ENCODE results near the gene ZSCAN20.
"Not testable (repeated sequence)": the region's sequence is repeated elsewhere in the genome, so short reads cannot be mapped to it uniquely, and the experiment has no call there.

ZSCAN20 gene

DNA sequence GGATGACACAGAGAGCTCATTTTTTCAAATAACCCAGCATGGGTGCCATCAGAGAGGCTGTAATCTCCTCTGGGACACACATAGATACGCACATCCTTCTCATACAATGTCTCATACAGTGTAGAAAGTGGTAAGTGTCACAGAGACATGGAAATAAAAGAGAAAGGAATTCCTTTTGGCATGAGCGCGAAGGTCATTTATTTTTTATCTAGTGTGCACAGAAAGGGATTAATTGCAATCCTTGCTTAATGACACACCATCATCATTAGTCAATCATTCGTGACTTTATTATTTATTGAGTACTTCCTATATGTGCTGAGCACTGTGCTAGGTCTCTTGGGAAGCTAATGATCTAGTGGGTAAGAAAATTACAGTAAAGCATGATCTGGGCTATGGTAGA lies 5.0 kb downstream of the ZSCAN20 start:
- no peak for DNase-seq (ENCODE audit: low read depth in 1 of 2, low spot score in 1 of 2)

DNA sequence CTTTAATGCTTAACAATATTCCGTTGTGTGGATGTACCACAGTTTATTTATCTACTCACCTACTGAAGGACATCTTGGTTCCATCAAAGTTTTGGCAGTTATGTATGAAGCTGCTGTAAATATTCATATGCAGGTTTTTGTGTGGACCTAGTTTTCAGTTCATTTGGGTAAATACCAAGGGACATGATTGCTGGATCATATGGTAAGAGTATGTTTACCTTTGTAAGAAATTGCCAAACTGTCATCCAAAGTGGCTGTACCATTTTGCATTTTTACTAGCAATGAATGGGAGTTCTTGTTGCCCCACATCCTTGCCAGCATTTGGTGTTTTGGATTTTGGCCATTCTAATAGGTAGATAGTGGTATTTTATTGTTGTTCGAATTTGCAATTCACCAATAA lies 10.0 kb downstream of the ZSCAN20 start:
- no peak for DNase-seq (ENCODE audit: low read depth in 1 of 2, low spot score in 1 of 2)

DNA sequence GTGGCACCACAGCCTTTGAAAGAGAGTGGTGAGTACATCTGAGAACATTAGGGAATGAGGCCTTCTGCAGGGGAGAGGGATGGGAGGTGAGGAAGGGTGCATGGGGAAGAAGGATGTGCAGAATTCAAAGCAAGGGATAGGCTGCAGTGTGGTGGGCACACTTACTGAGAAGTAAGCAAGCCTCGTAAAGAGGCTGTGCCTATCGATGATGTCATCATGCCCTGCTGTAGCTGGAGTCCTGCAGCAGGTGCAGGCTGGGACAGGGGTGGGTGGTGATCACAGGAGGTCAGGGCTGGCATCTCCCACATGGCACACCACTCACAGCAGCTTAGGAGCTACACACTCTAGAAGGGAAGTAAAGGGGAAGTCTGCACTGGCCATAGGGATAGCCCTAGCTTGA lies 16.2 kb downstream of the ZSCAN20 start:
- DNase-seq (ENCODE audit: low read depth in 1 of 2, low spot score in 1 of 2), result no peak

DNA sequence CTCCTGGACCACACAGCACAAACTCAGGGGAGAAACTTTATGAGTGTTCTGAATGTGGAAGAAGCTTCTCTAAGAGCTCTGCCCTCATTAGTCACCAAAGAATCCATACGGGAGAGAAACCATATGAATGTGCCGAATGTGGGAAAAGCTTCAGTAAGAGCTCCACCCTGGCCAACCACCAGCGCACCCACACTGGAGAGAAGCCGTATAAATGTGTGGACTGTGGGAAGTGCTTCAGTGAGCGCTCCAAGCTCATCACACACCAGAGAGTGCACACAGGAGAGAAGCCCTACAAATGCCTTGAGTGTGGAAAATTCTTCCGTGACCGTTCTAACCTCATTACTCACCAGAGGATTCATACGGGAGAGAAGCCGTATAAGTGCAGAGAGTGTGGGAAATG lies 22.5 kb downstream of the ZSCAN20 start:
- DNase-seq (ENCODE audit: low read depth in 1 of 2, low spot score in 1 of 2), result no peak

DNA sequence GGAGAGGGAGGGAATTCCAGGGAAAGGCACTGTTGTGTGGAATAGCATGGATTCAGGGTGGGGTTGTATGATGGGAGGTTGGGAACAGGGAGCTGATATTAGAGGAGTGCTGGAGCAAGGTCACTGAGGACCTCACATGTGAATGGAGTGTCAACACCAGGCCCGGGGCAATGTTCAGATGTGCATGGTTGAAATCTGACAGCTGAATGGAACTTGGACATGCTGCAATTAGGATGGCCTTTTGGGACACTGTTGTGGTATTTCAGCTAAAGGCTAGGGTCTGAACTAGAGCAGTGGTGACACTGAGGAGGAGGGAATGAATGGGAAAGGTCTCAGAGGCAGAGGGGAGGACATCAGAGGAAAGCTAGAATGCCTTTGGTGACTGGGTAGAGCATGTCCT lies 25.0 kb downstream of the ZSCAN20 start:
- DNase-seq (ENCODE audit: low read depth in 1 of 2, low spot score in 1 of 2), result no peak

DNA sequence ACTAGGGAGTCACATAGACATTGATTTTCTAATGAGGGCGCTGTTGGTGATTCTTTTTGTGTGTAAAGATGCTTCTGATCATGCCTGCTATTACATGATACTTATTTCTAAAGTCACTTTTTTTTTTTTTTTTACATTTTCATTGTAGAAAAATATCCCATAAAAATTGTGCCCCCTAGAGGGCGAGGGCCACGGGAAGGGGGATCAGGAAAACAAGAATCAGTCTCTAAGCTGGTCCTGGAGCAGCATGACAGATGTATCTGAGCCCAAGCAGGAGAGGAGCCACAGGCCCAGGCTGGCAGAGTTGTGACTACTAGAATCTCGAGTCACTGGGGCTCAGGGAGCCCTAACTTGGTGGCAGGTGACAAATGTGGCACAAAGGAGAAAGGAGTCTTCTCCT lies 28.1 kb downstream of the ZSCAN20 start:
- no peak for DNase-seq (ENCODE audit: low read depth in 1 of 2, low spot score in 1 of 2)

DNA sequence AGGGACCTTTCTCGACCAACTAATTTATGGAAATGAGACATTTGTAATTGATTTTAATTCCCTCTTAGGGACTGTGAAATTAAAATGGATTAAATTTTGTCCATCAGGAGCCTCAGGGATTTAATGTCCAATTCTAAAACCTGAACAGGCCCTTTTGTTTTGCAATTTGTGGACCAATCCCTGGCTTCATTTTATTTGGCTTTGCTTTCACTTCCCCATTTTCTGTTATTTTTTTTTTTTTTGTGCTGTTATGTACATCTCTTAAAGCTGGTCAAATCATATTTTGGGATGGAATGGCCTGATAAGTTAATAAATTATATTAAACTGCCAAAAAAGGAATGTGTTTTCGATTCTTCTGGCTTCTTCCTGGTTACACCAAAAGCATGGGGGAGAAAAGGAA lies 28.9 kb downstream of the ZSCAN20 start:
- no peak for DNase-seq (ENCODE audit: low read depth in 1 of 2, low spot score in 1 of 2)

DNA sequence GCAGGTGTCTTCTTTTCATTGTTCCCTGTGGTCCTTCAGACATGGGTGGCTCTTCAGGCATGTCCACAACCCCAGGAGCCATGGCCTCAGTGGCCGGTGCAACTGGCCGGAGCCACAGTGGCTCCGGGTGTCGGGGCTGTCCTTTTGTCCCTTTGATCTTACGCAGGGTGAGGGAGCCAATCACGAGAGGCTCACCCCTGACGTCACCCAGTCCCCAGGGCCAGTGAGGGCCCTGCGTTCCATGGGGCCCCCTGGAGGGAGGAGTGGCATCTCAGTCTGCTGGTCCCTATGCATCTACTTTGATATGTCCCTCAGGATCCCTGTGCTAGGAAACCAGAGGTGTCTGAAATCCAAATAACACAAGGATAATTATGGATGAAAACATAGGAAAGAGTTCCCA lies 29.3 kb downstream of the ZSCAN20 start:
- DNase-seq (ENCODE audit: low read depth in 1 of 2, low spot score in 1 of 2), result no peak

DNA sequence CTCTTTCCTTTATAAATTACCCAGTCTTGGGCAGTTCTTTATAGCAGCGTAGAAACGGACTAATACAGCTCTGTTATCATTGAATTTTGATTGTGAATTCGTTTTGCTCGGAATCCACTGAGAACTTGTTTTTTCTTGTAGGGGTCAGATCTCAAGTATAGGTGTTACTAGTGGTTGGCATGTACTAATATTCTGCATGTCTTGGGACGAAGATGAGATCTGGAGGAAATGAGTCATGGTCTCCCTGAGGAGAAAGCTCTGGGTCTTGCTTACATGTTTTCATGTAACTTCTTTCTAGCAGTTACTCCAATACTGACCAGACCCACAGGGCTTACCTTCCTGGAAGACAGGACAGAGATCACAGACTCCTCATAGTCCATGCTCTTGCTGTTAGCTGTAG lies 30.3 kb downstream of the ZSCAN20 start:
- no peak for DNase-seq (ENCODE audit: low read depth in 1 of 2, low spot score in 1 of 2)

DNA sequence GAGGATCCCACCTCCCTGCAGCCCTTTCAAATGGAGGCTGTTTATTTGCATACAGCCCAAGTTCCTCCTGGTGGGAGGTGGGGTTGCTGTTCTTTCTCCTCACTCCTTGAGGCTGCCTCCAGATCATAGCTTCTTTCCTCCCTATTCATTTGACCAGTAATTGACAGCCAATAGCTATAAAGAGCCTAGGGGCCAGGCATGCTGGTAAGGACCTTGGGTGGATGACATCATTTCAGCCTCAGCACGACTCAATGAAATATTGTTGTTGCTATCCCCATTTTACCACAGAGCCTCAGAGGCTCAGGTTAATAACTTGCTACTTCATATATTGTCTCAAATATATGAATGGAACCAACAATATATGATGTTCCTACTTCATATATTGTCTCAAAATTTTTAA lies 31.1 kb downstream of the ZSCAN20 start:
- DNase-seq (ENCODE audit: low read depth in 1 of 2, low spot score in 1 of 2), result no peak

DNA sequence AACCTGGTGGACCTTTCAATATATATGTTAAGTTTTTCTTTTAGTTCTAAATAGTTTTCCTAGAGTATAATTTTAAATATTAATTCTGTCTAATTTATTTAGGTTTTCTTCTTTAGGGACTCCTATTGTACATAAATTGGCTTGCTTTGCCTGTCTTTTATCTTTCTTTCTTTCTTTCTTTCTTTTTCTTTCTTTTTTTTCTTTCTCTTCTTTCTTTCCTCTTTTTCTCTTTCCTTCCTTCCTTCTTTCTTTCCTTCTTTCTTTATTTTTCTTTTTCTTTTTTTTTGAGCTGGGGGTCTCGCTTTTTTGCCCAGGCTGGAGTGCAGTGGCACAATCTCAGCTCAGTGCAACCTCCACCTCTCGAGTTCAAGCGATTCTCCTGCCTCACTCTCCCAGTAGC lies 35.2 kb downstream of the ZSCAN20 start:
- DNase-seq (ENCODE audit: low read depth in 1 of 2, low spot score in 1 of 2), result no peak

DNA sequence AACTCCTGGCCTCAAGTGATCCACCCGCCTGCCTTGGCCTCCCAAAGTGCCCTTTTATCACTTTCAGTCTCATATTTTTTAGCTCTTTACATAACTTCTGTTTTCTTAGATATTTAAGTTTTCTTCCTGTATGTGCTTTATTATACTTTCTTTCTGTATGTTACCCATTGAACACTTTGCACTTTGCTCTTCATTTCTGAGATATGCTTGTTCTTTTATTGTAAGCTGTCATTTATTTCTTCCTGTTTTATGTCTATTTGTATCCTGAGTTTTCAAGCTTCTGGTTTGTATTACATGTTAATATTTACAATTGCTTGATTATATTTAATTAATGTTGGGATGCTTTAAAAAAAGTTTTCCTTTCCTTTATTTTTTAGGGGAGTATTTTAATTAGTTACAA lies 35.7 kb downstream of the ZSCAN20 start:
- DNase-seq (ENCODE audit: low read depth in 1 of 2, low spot score in 1 of 2), result no peak

DNA sequence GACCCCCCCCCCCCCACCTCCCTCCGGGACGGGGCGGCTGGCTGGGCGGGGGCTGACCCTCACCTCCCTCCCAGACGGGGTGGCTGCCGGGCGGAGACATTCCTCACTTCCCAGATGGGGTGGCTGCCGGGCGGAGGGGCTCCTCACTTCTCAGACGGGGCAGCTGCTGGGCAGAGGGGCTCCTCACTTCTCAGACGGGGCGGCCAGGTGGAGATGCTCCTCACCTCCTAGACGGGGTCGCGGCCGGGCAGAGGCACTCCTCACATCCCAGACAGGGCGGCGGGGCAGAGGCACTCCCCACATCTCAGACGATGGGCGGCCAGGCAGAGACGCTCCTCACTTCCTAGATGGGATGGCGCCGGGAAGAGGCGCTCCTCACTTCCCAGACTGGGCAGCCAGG lies 36.8 kb downstream of the ZSCAN20 start:
- DNase-seq (ENCODE audit: low read depth in 1 of 2, low spot score in 1 of 2), result not testable (repeated sequence)

DNA sequence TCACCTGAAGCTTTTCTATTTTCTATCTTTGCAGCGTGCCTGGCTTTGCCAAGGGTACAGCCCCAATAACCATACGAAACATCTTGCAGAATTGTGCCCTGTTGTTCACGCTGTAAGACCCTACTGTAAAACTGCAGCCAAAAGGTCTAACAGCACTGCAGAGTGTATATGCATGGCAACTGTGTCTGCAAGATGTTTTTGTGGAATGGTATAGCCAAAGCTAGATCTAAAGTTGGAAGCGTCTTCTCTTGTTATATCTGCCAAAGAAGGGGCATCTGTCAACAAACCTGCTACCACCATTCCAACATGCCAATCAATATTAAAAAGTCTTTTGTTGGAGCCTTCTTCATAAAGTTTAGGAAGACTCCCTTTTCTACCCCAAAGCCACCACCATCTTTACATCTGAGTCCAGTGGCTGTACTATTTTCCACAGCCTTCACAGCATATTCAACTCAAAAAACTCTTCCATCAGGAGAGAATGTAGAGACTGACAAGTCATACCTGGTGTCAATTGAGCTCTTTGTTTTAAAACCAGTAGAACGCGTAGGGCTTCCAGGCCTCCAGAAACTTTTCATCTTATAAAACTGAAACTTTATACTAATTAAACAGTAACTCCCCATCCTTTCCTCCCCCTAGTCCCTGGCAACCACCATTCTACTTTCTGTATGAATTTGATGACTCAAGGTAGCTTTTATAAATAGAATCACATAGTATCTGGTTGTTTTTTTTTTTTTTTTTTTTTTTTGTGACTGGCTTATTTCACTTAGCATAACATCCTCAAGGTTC lies 40.0 kb downstream of the ZSCAN20 start:
- no peak for DNase-seq (ENCODE audit: low read depth in 1 of 2, low spot score in 1 of 2)

DNA sequence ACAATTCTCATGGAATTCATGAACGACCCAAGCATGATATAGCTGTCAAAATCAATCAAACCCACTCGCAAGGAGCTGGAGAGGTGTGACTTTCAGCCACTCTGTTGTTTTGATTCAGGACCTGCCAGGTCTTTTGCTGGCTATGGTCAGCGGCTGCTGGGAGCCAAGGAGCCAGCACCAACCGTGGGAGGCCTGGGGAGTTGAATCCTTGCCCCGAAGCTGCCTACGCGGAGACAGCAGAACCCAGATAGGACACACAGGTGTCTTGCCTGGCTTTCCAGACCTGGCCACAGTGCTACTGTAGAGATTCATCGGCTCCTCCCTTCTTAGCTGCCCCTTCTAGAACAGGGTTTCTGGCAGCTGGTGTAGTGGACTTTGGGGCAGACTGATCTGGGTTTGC lies 42.7 kb downstream of the ZSCAN20 start:
- DNase-seq (ENCODE audit: low read depth in 1 of 2, low spot score in 1 of 2), result no peak

DNA sequence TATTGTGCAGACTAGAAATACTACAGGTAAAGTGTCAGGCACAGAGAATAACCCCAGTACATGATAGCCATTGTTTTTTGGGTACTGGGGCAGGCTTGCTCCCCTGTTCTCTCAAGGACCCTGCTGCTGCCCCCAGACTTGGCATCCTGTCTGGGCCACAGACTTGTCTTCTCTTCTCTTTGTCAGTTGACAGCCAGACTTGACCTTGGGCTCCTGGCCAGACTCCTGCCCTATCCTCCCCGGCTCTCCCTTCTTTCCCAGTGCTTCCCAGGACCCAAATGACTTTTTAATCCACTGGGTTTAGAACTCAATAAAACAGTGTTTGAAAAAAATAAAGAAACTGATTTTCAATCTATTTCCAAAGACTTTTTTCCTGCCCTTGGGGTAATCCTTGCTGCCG lies 43.2 kb downstream of the ZSCAN20 start:
- no peak for DNase-seq (ENCODE audit: low read depth in 1 of 2, low spot score in 1 of 2)

DNA sequence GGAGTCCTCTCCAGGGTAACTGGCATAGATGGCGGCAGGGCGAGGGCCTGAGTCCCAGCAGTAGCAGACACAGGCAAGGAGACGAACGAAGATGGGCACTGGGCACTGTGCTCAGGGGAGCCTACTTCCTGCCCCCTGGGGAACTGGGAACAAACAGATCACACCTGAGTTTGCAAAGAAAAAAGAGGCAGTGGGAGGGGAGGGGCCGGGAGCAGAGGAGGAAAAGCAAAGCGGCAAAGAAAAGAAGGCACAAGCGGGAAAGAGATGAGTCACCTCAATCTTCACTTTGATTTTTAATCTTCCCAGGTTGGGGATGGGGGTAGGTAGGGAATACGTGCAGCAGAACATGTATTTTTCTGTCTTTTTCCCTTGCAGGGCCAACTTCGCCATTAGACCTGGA lies 44.0 kb downstream of the ZSCAN20 start:
- DNase-seq (ENCODE audit: low read depth in 1 of 2, low spot score in 1 of 2), result no peak

DNA sequence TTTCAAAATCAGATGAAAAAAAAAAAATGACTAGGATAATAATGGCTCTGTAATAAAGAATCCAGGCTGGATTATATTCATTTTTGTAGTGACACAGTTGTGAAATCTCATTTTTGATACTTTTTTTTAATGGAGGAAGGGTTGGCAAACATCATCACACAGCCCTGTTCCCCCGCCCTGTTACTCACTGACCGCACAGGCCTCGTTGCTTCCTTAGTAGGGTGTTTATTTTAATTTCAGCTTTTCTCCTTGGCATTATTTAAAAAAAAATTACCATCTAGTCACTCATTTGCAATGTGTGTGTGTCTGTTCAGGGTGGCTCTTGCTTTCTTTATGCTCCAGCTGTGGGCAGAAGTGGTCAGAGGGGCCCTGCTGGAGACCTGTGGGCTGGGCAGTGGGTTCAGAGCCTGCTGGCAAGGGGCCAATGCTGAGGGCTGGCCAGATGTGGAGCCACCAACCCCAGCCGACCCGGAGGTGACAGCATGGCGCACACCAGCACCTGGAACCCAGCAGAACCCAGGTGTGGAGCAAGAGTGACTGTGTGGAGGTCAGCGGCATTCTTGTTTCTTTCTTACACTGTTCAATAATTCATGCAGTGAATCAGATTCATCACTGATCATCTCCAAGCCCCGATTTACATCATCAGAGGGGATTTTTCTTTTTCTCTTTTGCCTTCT lies 44.6 kb downstream of the ZSCAN20 start:
- no peak for DNase-seq (ENCODE audit: low read depth in 1 of 2, low spot score in 1 of 2)

DNA sequence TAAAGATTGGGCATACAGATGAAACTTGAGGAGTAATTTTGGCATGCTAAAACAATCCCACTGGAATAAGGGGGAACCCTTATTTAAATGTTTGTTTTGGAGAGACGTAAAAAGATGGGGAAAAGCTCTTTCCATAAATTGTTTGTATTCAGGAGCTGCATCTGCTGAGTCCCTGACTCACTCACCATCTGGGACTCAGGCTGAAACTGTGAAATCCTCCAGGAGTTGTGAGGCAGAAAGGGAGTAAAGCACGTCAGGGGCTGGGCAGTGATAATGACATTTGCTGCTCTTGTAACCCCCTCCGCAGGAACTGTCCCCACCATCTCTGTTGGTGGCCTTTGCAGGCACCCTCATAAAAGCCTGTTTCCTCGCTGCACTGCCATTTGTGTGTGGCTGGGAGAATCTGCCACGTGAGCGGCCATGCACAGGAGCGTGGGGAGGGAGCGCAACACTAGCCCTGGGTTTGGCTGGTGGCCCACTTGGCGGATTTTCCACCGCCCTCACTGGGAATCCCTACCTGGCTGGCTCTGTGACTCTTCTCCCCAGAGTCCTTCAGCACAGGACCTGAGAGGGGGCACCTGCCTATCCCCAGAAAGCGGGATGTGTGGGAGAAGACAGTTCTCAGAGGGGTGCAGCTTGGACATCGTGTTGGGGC lies 45.3 kb downstream of the ZSCAN20 start:
- DNase-seq (ENCODE audit: low read depth in 1 of 2, low spot score in 1 of 2), result no peak

DNA sequence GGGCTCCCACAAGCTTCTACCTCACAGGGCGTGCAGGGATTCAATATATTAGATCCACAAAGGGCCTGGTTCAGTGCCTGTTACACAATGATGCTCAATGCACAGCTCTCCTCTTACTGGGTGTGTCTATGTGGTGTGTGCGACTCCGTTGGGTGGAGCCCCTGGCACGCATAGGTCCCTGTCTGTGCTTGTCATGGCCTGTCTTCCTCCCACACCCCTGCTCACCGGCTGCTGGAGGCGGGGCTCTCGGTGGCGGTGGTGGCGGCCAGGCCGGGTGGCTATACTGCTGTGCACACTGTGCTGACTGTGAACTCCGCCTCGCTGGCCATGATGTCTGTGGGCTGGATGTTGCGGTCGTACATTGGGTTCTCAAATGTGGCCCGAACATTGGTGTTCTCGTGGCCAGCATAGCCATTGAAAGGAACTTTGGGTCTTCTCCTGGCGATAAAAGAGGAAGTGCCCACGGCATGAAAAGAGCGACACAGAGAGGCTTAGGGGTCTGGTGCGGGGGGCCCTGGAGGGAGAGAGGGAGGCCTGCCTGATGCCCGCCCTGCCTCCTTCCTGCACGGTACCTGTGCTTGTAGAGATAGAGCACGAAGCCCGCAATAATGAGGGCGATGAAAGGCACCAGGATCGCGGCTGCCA lies 46.9 kb downstream of the ZSCAN20 start:
- DNase-seq (ENCODE audit: low read depth in 1 of 2, low spot score in 1 of 2), result no peak

DNA sequence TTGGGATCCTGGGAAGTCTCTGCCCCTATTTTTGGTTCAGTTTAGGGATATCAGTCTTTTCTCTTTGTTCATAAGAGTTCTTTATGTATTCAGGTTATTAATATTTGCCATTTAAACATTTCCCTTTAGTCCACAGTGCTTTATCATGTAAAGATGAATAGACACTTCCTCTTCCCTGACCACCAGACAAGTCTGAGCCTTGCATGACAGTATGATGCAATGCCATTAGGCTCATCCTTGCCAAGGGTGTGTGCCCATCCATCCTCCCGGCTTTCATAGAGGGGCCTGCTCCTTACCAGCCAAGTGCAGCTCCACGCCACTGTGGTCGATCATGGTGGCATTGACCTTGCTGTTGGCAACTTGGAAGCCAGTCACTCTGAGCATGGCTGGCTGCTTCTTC lies 52.1 kb downstream of the ZSCAN20 start:
- DNase-seq (ENCODE audit: low read depth in 1 of 2, low spot score in 1 of 2), result no peak

DNA sequence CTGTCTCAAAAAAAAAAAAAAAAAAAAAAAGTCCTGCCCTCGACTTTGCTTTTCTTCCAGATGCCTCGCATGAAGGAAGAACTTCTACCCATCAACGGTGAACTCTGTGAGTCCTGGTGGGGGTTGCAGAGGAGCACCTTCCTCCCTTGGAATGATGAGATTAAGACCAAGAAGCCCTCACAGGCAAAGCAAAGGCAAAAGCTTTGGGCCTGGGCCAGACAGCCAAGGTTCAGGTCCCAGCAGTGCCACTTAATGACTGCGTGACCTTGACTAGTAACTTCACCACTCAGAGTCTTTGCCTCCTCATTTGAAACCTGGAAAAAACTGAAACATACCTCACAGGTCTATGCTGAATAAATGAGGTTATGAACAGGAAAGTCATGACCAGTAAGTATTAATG lies 55.5 kb downstream of the ZSCAN20 start:
- DNase-seq (ENCODE audit: low read depth in 1 of 2, low spot score in 1 of 2), result no peak

Measured in stimulated activated CD4-positive, alpha-beta T cell treated with anti-CD3 and anti-CD28 coated beads, Interleukin-15, amount 100 ng/mL, for 1 hour (primary cell).